Measurements from ENCODE around the gene SCUBE3. TPM values are rescaled to one million over a fixed set of nuclear protein-coding genes. Genes with fewer than 3 reads are reported as not detected.
A peak's percentile ranks its signal among the peaks of the same experiment; 100 is the strongest.

The SCUBE3 gene
- total RNA-seq, 6 donors from 2014 or later = under 0.01 to 1.2 (median 0.48) TPM

GRCh38 chr6:35230950-35231349, 17.2 kb downstream of the SCUBE3 start:
- H3K27ac ChIP-seq = no peak overlapping the region
- no peak for TF ChIP-seq POLR2AphosphoS5 (IDR thresholded peaks at IDR 0.05)
- TF ChIP-seq EP300 (IDR thresholded peaks at IDR 0.05) = no peak
- no peak for TF ChIP-seq POLR2A (IDR thresholded peaks at IDR 0.05)
- no peak for TF ChIP-seq CTCF (IDR thresholded peaks at IDR 0.05)
- no peak for ATAC-seq (ENCODE audit: low FRiP score in 2 of 2)
- no peak for DNase-seq
- no peaks in the 10 kb centered on the region for H3K36me3 ChIP-seq
- H3K27me3 ChIP-seq = no peaks in the 10 kb centered on the region
- H3K4me3 ChIP-seq = no peak overlapping the region
- H3K9me3 ChIP-seq = no peaks in the 10 kb centered on the region
- peaks cover 0 to 5% (median 4%) of the 10 kb centered on the region in 4 donors for H3K4me1 ChIP-seq
- WGBS, 2 donors = 25 to 33% methylated on average over 1 of the region's 1 CpG

- ATAC-seq (ENCODE audit: low FRiP score in 2 of 2) (no peak), DNase-seq (peak in 1 of 2 donors; percentile 36)
- Histone ChIP-seq H3K36me3 (no peaks in the 10 kb centered on the region), H3K4me1 (peaks cover 0 to 5% (median 4%) of the 10 kb centered on the region in 4 donors), H3K9me3 (no peaks in the 10 kb centered on the region), H3K27ac (no peak overlapping the region), H3K27me3 (no peaks in the 10 kb centered on the region), H3K4me3 (no peak overlapping the region)
- 95 to 96% methylated on average over 5 to 7 of the region's 7 CpGs for WGBS, 2 donors
- TF ChIP-seq POLR2AphosphoS5 (IDR thresholded peaks at IDR 0.05) = no peak
- no peak for TF ChIP-seq POLR2A (IDR thresholded peaks at IDR 0.05)
- no peak for TF ChIP-seq EP300 (IDR thresholded peaks at IDR 0.05)
- no peak for TF ChIP-seq CTCF (IDR thresholded peaks at IDR 0.05)
These were observed 17.8 kb downstream of the SCUBE3 start for GRCh38 chr6:35231563-35231962.

GRCh38 chr6:35234901-35235300, 21.1 kb downstream of the SCUBE3 start:
- Histone ChIP-seq H3K27me3 (no peaks in the 10 kb centered on the region), H3K36me3 (no peaks in the 10 kb centered on the region), H3K4me3 (no peak overlapping the region), H3K4me1 (peaks cover 8 to 28% (median 13%) of the 10 kb centered on the region in 4 donors), H3K27ac (no peak overlapping the region), H3K9me3 (no peaks in the 10 kb centered on the region)
- TF ChIP-seq POLR2A (IDR thresholded peaks at IDR 0.05) (no peak), EP300 (IDR thresholded peaks at IDR 0.05) (no peak), CTCF (IDR thresholded peaks at IDR 0.05) (no peak), POLR2AphosphoS5 (IDR thresholded peaks at IDR 0.05) (no peak)
- no peak for DNase-seq
- ATAC-seq (ENCODE audit: low FRiP score in 2 of 2) = no peak
- 73 to 75% methylated on average over 4 of the region's 4 CpGs for WGBS, 2 donors

- no peaks in the 10 kb centered on the region for H3K27me3 ChIP-seq
- ATAC-seq (ENCODE audit: low FRiP score in 2 of 2) (no peak), DNase-seq (peak in 1 of 2 donors; percentile 50)
- no peaks in the 10 kb centered on the region for H3K9me3 ChIP-seq
- TF ChIP-seq CTCF (IDR thresholded peaks at IDR 0.05) (no peak), EP300 (IDR thresholded peaks at IDR 0.05) (no peak), POLR2AphosphoS5 (IDR thresholded peaks at IDR 0.05) (no peak), POLR2A (IDR thresholded peaks at IDR 0.05) (no peak)
- H3K4me3 ChIP-seq = no peak overlapping the region
- H3K4me1 ChIP-seq = peaks cover 7 to 38% (median 15%) of the 10 kb centered on the region in 4 donors
- H3K36me3 ChIP-seq = no peaks in the 10 kb centered on the region
- 90 to 92% methylated on average over 5 of the region's 5 CpGs for WGBS, 2 donors
- H3K27ac ChIP-seq = no peak overlapping the region
These were observed 22.5 kb downstream of the SCUBE3 start for GRCh38 chr6:35236223-35236622.

- H3K27me3 ChIP-seq = no peaks in the 10 kb centered on the region
- no peak overlapping the region for H3K27ac ChIP-seq
- no peaks in the 10 kb centered on the region for H3K36me3 ChIP-seq
- WGBS, 2 donors = 75 to 87% methylated on average over 2 to 3 of the region's 3 CpGs
- no peak for ATAC-seq (ENCODE audit: low FRiP score in 2 of 2)
- H3K4me3 ChIP-seq = no peak overlapping the region
- DNase-seq = no peak
- H3K9me3 ChIP-seq = no peaks in the 10 kb centered on the region
- peaks cover 11 to 48% (median 19%) of the 10 kb centered on the region in 4 donors for H3K4me1 ChIP-seq
- no peak for TF ChIP-seq CTCF (IDR thresholded peaks at IDR 0.05)
- no peak for TF ChIP-seq POLR2AphosphoS5 (IDR thresholded peaks at IDR 0.05)
- TF ChIP-seq EP300 (IDR thresholded peaks at IDR 0.05) = no peak
- no peak for TF ChIP-seq POLR2A (IDR thresholded peaks at IDR 0.05)
These were observed 23.7 kb downstream of the SCUBE3 start for GRCh38 chr6:35237476-35237875.
